Lower leg skin (tissue), 4 donors: ENCODE measurements around the gene KRTAP19-4. TPM values are rescaled to one million over a fixed set of nuclear protein-coding genes. Genes with fewer than 3 reads are reported as not detected.

Source experiments
- DNase-seq, 2 donors: peaks; one replicate each; pipeline ENCODE4 v3.0.0-alpha.2; 2019; ENCODE audit warnings: low spot score in 2 of 2
- H3K4me3 ChIP-seq: fragments of 200-600 bp; sonication (generic); 2 replicates; pipeline ENCODE4 v1.5.1; 2017; ENCODE audit warnings: mild to moderate bottlenecking, low read depth; ENCODE audit not compliant: poor library complexity, severe bottlenecking
- POLR2A ChIP-seq, 2 donors: fragments of 450-650 bp; IDR thresholded peaks; one replicate each; pipeline ENCODE4 v1.6.1; 2016 to 2017; ENCODE audit warnings: antibody characterized with exemption in 2 of 2, mild to moderate bottlenecking in 1 of 2, moderate library complexity in 1 of 2
- WGBS, 2 donors: methylation state at CpG; one replicate each; pipeline ENCODE4 v1.1.5; 2018; 5-methylcytosine and 5-hydroxymethylcytosine counted together
- intact Hi-C: fragments of 100-400 bp; cut with DNase I; formaldehyde crosslinking; loops from one replicate; pipeline ENCODE4 v1.15.0; 2023; ENCODE audit warnings: low total_unique reads
- total RNA-seq, 4 donors: library from RNA; depleted of rRNA; stranded (reverse); fragments of >200 nt; gene quantifications; one replicate each; pipeline ENCODE4 v1.1.0, GENCODE V29; 2016
- TF ChIP-seq, protein P1 (sequence below), 3 donors: fragments of 450-650 bp; IDR thresholded peaks; one replicate each; pipeline ENCODE4 v1.5.1; 2016; ENCODE audit warnings: antibody characterized with exemption in 3 of 3, mild to moderate bottlenecking in 3 of 3, moderate library complexity in 2 of 3

The KRTAP19-4 gene
- total RNA-seq, 4 donors from 2014 or later, result not detected

- DNase-seq, result no peak
- H3K4me3 ChIP-seq, result no peak within 1 kb of the TSS
- 67 to 80% methylated on average over 2 of the region's 2 CpGs for WGBS, 2 donors
- intact Hi-C loops, result no loop called here
- TF ChIP-seq, protein P1, sequence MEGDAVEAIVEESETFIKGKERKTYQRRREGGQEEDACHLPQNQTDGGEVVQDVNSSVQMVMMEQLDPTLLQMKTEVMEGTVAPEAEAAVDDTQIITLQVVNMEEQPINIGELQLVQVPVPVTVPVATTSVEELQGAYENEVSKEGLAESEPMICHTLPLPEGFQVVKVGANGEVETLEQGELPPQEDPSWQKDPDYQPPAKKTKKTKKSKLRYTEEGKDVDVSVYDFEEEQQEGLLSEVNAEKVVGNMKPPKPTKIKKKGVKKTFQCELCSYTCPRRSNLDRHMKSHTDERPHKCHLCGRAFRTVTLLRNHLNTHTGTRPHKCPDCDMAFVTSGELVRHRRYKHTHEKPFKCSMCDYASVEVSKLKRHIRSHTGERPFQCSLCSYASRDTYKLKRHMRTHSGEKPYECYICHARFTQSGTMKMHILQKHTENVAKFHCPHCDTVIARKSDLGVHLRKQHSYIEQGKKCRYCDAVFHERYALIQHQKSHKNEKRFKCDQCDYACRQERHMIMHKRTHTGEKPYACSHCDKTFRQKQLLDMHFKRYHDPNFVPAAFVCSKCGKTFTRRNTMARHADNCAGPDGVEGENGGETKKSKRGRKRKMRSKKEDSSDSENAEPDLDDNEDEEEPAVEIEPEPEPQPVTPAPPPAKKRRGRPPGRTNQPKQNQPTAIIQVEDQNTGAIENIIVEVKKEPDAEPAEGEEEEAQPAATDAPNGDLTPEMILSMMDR (IDR thresholded peaks at IDR 0.05), result no peak
- no peak for TF ChIP-seq POLR2A (IDR thresholded peaks at IDR 0.05)
Measured at GRCh38 chr21:30491963-30492428, 5.0 kb downstream of the KRTAP19-4 start, which contains the start of gene KRTAP19-3. KRTAP19-3 (minus strand) TSS chr21:30492013; CDS start chr21:30491957, 56 bp downstream.

DNA sequence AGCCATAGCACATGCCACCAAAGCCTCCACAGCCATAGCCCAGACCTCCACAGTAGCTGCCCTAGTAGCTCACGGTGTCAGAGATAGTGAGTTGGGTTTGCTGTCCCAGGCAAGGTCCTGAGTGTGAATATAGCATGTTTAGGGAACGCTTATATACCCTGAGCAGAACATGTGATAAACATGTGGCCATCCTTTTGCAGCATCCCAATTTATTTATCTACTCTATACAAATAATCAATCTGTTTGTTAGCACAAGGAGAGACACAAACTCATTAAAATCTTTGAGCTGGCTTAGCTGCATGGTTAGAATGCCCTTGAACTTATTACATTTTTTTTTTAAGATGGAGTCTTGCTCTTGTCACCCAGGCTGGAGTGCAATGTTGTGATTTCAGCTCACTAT lies 9.6 kb downstream of the KRTAP19-4 start, which contains the start of gene KRTAP19-2:
Gene KRTAP19-2, minus strand, starts transcription at position 101 of the 400 bp plus-strand sequence. Its CDS starts 88 bp downstream, at position 13.
- intact Hi-C loops, result no loop called here
- WGBS, 2 donors, result 84 to 100% methylated on average over 1 to 2 of the region's 2 CpGs
- TF ChIP-seq POLR2A (IDR thresholded peaks at IDR 0.05), result no peak
- TF ChIP-seq, protein P1 (IDR thresholded peaks at IDR 0.05), result no peak
- DNase-seq, result no peak
- no peak within 1 kb of the TSS for H3K4me3 ChIP-seq

DNA sequence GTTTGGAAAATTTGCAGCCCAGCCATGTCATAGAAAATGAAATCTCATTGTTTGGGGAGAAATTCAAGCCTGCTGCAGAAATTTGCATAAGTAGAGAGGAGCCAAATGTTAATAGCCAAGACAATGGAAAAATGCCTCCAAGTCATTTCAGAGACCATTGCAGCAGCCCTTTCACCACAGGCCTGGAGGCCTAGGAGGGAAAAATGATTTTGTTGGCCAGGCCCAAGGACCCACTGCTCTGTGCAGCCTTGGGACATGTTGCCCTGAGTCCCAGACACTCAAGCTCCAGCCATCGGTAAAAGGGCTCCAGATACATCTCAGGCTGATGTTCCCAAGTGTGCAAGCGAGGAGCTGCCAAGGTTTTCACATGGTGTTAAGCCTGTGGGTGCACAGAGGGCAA lies 10.8 kb downstream of the KRTAP19-4 start:
- no peak for DNase-seq
- 73 to 90% methylated on average over 2 of the region's 2 CpGs for WGBS, 2 donors
- H3K4me3 ChIP-seq, result no peak overlapping the region
- TF ChIP-seq, protein P1 (IDR thresholded peaks at IDR 0.05), result no peak
- TF ChIP-seq POLR2A (IDR thresholded peaks at IDR 0.05), result no peak
- intact Hi-C loops, result no loop called here

GRCh38 chr21:30482130-30482529 lies 14.8 kb downstream of the KRTAP19-4 start:
- no peak for DNase-seq
- intact Hi-C loops, result no loop called here
- no peak overlapping the region for H3K4me3 ChIP-seq
- TF ChIP-seq, protein P1 (IDR thresholded peaks at IDR 0.05), result no peak
- WGBS, 2 donors, result 40 to 51% methylated on average over 2 of the region's 2 CpGs

- intact Hi-C loops, result no loop called here
- TF ChIP-seq POLR2A (IDR thresholded peaks at IDR 0.05), result no peak
- TF ChIP-seq, protein P1 (IDR thresholded peaks at IDR 0.05), result no peak
- DNase-seq, result no peak
- WGBS, 2 donors, result 77 to 80% methylated on average over 7 of the region's 7 CpGs
- no peak within 1 kb of the TSS for H3K4me3 ChIP-seq
Measured at GRCh38 chr21:30480145-30480544, 16.8 kb downstream of the KRTAP19-4 start, which contains the start of gene KRTAP19-1. KRTAP19-1 (minus strand) TSS chr21:30480367; CDS start chr21:30480317, 50 bp downstream.

- WGBS, 2 donors, result 69 to 75% methylated on average over 4 of the region's 4 CpGs
- TF ChIP-seq POLR2A (IDR thresholded peaks at IDR 0.05), result no peak
- TF ChIP-seq, protein P1 (IDR thresholded peaks at IDR 0.05), result no peak
- no peak for DNase-seq
- intact Hi-C loops, result no loop called here
- no peak overlapping the region for H3K4me3 ChIP-seq
Measured at GRCh38 chr21:30479259-30479658, 17.7 kb downstream of the KRTAP19-4 start.
